Measurements from ENCODE around the gene RBMS3. TPM values are rescaled to one million over a fixed set of nuclear protein-coding genes. Genes with fewer than 3 reads are reported as not detected.

The RBMS3 gene
- total RNA-seq, 1 experiment from 2014 or later, result 1.3 TPM

DNA sequence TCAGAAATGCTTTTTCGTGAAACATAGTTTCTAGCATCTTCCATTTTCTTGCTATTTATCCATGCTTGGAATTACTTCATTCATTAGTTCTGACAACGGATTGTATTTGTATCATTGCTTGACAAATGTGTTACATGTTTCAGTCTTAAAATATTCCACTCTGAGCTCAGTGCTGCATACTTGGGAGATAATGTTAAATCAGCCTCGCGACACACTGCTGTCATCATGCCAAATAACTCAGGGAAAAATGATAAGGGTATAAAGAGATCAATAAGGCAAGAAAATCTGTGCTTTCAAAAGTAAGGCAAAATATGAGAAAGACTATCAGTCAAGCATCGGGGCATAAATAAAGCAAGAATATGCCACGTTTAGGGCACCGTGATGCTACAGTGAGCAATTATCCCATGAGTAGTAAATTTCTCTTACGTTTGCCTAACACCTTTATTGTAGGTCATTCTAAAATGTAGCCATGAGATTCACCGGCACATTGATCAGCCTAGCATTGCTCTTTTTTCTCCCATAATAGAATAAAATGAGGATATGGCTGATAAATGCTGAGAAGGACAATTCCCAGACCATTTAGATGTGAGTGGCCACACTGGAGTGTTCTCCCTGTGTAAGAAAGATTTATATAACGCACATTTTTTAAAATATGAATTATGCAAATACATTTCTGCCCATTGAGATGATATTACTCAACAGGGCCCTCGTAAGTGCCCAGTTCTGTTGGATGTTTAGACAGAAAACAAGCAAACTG lies 133.8 kb downstream of the RBMS3 start:
- CTCF ChIA-PET, result no interaction called here
- no peaks in the 10 kb centered on the region for H3K27me3 Mint-ChIP-seq (ENCODE audit: unreplicated experiment)
- TF ChIP-seq, protein P1, sequence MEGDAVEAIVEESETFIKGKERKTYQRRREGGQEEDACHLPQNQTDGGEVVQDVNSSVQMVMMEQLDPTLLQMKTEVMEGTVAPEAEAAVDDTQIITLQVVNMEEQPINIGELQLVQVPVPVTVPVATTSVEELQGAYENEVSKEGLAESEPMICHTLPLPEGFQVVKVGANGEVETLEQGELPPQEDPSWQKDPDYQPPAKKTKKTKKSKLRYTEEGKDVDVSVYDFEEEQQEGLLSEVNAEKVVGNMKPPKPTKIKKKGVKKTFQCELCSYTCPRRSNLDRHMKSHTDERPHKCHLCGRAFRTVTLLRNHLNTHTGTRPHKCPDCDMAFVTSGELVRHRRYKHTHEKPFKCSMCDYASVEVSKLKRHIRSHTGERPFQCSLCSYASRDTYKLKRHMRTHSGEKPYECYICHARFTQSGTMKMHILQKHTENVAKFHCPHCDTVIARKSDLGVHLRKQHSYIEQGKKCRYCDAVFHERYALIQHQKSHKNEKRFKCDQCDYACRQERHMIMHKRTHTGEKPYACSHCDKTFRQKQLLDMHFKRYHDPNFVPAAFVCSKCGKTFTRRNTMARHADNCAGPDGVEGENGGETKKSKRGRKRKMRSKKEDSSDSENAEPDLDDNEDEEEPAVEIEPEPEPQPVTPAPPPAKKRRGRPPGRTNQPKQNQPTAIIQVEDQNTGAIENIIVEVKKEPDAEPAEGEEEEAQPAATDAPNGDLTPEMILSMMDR (IDR thresholded peaks at IDR 0.05; ENCODE audit: unreplicated experiment), result no peak
- H3K4me1 Mint-ChIP-seq (ENCODE audit: low read depth, unreplicated experiment), result no peaks in the 10 kb centered on the region
- no peak for DNase-seq
- no peak overlapping the region for H3K4me3 Mint-ChIP-seq (ENCODE audit: low read depth, unreplicated experiment)
- BruUV-seq (replicated peaks), result no TSS peak
- H3K36me3 Mint-ChIP-seq (ENCODE audit: insufficient read depth, unreplicated experiment), result no peaks in the 10 kb centered on the region
- no peak overlapping the region for H3K27ac Mint-ChIP-seq (ENCODE audit: unreplicated experiment)
- intact Hi-C loops (cut with micrococcal nuclease; ENCODE audit: unreplicated experiment), result no loop called here
- no peaks in the 10 kb centered on the region for H3K9me3 Mint-ChIP-seq (ENCODE audit: low read depth, unreplicated experiment)

DNA sequence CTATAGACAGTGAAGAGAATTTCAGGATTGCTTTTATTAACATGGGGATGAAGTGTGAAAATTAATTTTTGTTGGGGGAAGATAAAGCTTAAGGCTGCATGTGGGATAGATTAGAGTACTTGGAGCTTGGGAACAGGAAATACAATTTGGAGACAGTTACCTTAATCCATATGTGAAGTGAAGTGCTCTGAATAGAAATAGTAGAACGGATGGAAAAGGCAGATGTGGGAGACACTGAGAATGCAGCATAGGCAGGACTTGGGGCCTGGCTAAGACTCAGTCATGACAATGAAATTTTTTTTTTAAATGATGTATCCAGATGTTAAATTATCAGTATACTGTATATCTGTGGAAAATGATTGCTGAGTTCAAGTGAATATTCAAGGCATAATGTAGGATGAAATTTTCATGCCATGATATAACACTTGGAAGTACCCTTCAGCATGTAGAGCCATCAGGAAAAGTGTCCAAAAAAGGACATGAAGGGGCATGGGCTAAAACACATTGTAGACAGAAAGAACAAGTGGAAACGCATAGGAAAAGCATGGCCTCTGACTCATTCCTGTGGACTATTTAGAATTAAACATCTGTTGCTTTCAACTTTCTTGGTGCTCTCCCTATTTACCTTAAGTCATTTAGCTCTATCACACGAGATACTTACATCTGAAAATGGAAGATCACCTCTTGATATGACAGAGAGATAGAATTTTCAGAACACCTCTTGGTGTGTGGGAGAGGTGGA lies 134.8 kb downstream of the RBMS3 start:
- Mint-ChIP-seq H3K27ac (ENCODE audit: unreplicated experiment) (no peak overlapping the region), H3K27me3 (ENCODE audit: unreplicated experiment) (no peaks in the 10 kb centered on the region), H3K4me3 (ENCODE audit: low read depth, unreplicated experiment) (no peak overlapping the region), H3K9me3 (ENCODE audit: low read depth, unreplicated experiment) (peaks cover 2% of the 10 kb centered on the region), H3K36me3 (ENCODE audit: insufficient read depth, unreplicated experiment) (no peaks in the 10 kb centered on the region), H3K4me1 (ENCODE audit: low read depth, unreplicated experiment) (no peaks in the 10 kb centered on the region)
- no TSS peak for BruUV-seq (replicated peaks)
- CTCF ChIA-PET, result no interaction called here
- intact Hi-C loops (cut with micrococcal nuclease; ENCODE audit: unreplicated experiment), result no loop called here
- TF ChIP-seq, protein P1 (IDR thresholded peaks at IDR 0.05; ENCODE audit: unreplicated experiment), result no peak
- no peak for DNase-seq

DNA sequence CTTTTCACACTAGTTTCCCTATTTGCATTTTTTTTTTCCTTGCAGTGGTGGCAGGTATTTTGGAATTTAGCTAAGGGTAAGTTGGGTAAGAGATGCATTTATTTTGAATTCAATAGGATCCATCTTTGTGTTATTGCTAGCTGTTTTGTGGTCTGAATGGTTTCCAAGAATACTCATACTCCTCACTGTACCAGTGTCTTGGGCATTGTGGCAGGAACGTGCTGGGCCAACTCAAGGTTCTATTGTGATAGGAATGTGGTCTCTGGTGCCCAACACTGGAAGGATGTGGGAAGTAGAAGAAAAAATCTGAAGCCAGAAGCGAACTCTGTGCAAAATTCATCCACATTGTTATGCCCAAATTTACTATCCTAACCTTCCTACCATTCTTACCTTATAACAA lies 135.6 kb downstream of the RBMS3 start:
- Mint-ChIP-seq H3K4me1 (ENCODE audit: low read depth, unreplicated experiment) (no peaks in the 10 kb centered on the region), H3K4me3 (ENCODE audit: low read depth, unreplicated experiment) (no peak overlapping the region), H3K27me3 (ENCODE audit: unreplicated experiment) (no peaks in the 10 kb centered on the region), H3K9me3 (ENCODE audit: low read depth, unreplicated experiment) (peaks cover 2% of the 10 kb centered on the region), H3K27ac (ENCODE audit: unreplicated experiment) (no peak overlapping the region), H3K36me3 (ENCODE audit: insufficient read depth, unreplicated experiment) (no peaks in the 10 kb centered on the region)
- no peak for DNase-seq
- no TSS peak for BruUV-seq (replicated peaks)
- intact Hi-C loops (cut with micrococcal nuclease; ENCODE audit: unreplicated experiment), result no loop called here
- CTCF ChIA-PET, result interaction anchor here (0.6 to 0.7 kb wide), 2 partner anchors 14 to 125 kb away, joined by 3 to 5 read pairs; no protein-coding TSS in a partner anchor
- TF ChIP-seq, protein P1 (IDR thresholded peaks at IDR 0.05; ENCODE audit: unreplicated experiment), result no peak

- Mint-ChIP-seq H3K36me3 (ENCODE audit: insufficient read depth, unreplicated experiment) (no peaks in the 10 kb centered on the region), H3K27me3 (ENCODE audit: unreplicated experiment) (no peaks in the 10 kb centered on the region), H3K4me1 (ENCODE audit: low read depth, unreplicated experiment) (no peaks in the 10 kb centered on the region), H3K9me3 (ENCODE audit: low read depth, unreplicated experiment) (peaks cover 2% of the 10 kb centered on the region), H3K27ac (ENCODE audit: unreplicated experiment) (no peak overlapping the region), H3K4me3 (ENCODE audit: low read depth, unreplicated experiment) (no peak overlapping the region)
- TF ChIP-seq, protein P1 (IDR thresholded peaks at IDR 0.05; ENCODE audit: unreplicated experiment), result no peak
- CTCF ChIA-PET, result no interaction called here
- no TSS peak for BruUV-seq (replicated peaks)
- intact Hi-C loops (cut with micrococcal nuclease; ENCODE audit: unreplicated experiment), result no loop called here
- DNase-seq, result no peak
Measured at GRCh38 chr3:29420106-29420505, 139.2 kb downstream of the RBMS3 start.
